ENCODE results near the gene CDKN2D.
A peak's percentile ranks its signal among the peaks of the same experiment; 100 is the strongest.
"Not testable (repeated sequence)": the region's sequence is repeated elsewhere in the genome, so short reads cannot be mapped to it uniquely, and the experiment has no call there.

The CDKN2D gene

GRCh38 chr19:10551006-10551405 is 17.8 kb downstream of the CDKN2D start:
- not testable (repeated sequence) for DNase-seq

DNA sequence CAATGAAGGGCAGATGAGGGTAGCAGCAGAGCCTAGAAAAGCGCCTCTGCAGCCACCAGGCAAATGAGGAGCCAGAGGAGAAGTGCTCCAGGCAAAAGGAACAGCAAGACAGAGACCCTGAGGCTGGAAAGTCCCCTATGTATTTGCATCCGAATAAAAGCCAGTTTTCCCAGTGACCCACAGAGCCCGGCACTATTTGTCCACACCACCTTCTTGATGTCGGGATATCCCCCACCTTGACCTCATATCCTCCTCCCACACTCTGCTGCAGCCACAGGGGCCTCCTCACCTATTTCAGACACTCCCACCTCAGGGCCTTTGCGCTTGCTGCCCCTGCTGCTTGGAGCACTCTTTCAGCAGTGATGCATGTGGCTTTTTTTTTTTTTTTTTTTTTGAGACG is 18.4 kb downstream of the CDKN2D start:
- DNase-seq = no peak

- no peak for DNase-seq
Observed at GRCh38 chr19:10549733-10550132, 19.0 kb downstream of the CDKN2D start.

DNA sequence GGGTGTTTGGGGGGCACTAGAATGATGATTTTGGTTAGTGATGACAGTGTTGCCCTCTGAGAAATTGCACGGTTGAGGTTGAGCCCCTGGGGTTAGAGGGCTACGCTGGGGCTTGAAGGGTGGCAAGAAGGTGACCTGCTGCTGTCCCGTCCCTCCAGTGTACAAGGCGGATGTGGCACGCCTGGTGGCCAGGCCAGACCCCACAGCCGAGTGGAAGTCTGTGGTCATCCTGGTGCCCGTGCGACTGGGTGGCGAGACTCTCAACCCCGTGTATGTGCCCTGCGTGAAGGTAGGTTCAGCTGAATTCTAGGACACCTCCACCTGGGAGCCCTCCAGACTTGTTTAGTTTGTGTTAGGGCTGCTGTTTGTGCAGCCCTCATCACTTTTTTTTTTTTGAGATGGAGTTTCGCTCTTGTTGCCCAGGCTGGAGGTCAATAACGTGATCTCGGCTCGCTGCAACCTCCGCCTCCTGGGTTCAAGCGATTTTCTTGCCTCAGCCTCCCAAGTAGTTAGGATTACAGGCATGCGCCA is 20.0 kb downstream of the CDKN2D start:
- no peak for DNase-seq

DNA sequence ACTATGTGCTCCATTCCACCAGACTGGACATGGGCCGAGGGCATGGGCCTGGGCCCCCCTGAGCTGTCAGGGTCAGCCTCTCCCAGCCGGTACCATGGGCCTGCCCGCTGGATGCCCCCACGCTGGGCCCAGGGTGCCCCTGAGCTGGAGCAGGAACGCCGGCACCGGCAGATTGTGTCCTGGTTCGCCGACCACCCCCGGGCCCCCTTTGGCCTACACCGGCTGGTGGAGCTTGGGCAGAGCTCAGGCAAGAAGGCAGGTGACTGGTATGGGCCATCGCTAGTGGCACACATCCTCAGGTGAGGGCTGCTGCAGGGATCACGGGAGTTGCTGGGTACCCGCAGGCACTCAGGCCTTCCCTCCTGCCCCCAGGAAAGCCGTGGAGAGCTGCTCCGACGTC is 22.0 kb downstream of the CDKN2D start:
- no peak for DNase-seq

DNA sequence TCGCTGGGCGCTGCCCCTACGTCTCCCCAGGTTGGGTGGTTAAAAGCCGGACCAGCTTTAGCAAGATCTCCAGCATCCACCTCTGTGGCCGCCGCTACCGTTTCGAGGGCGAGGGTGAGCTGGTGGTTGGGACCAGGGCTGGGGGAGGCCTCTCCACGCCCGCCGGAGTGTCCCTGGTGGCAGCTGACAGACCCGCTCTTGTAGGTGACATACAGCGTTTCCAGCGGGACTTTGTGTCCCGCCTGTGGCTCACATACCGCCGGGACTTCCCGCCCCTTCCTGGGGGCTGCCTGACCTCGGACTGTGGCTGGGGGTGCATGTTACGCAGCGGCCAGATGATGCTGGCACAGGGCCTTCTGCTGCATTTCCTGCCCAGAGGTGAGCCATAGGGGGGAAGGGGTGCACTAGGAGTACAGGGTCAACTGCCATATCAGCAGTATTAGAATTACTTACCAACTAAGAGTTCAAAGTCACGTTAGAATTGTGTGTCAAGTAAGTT is 24.0 kb downstream of the CDKN2D start:
- no peak for DNase-seq

DNA sequence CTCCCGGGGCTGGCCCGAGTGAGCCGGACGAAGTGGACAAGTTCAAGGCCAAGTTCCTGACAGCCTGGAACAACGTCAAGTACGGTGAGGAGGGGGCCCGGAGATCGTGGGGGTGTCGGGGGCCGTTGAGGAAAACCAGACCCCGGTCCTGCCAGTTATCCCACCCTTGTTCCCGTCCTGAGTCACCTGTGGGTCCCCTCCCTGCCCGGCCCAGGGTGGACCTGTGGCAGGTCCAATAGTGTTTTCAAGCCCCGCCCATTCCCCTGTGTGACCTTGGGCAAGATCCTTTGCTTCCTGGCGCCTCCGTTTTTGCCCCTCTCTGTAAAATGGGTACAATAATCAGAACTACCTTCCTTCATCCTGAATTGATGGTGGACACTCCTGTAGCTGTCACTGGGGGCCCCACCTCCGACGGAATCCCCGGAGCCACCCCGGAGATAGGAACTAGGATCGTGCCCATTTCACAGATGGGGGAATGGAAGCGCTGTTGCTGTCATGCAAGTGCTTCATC is 24.5 kb downstream of the CDKN2D start:
- DNase-seq = peak; percentile 8

DNA sequence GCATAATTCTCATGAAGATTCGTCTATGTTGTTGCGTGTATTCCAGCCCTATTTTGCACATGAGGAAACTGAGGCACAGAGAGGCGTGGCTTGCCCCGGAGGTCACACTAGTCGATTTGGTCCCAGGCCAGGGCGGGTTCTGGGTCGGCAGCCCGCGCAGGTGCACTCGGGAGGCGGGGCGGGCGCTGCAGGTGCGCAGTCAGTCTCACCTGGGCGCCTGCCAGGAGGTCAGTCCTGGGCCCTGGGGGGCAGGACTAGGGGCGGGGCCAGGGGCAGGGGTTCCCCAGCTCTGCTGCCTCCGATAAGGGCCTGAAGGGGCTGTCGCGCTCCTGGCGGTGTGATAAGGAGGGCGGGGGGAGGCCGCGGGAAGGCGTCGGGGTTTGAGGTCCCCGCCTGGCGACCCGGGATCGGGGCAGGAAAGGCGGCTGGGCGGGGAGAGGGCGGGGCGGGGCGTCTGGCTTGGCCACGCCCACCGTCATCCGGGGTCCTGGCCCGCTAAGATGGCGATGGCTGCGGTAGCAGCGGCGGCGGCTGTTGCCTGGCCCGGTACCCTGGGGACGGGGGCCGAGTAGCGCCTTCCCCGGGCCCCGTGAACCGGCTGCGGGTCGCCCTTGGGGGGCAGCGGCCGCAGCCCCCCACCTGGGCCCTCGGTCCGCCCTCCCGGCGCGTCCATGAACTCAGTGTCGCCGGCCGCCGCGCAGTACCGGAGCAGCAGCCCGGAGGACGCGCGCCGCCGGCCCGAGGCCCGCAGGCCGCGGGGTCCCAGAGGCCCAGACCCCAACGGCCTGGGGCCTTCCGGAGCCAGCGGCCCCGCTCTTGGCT is 25.1 kb downstream of the CDKN2D start, which contains the start of gene ATG4D:
ATG4D (plus strand) TSS at position 485 of the 822 bp plus-strand sequence; CDS start at position 672, 187 bp downstream.
- peak; percentile 93 for DNase-seq

GRCh38 chr19:10543059-10543419 is 25.7 kb downstream of the CDKN2D start:
- DNase-seq = no peak

GRCh38 chr19:10539016-10539415 is 29.8 kb downstream of the CDKN2D start:
- not testable (repeated sequence) for DNase-seq

DNA sequence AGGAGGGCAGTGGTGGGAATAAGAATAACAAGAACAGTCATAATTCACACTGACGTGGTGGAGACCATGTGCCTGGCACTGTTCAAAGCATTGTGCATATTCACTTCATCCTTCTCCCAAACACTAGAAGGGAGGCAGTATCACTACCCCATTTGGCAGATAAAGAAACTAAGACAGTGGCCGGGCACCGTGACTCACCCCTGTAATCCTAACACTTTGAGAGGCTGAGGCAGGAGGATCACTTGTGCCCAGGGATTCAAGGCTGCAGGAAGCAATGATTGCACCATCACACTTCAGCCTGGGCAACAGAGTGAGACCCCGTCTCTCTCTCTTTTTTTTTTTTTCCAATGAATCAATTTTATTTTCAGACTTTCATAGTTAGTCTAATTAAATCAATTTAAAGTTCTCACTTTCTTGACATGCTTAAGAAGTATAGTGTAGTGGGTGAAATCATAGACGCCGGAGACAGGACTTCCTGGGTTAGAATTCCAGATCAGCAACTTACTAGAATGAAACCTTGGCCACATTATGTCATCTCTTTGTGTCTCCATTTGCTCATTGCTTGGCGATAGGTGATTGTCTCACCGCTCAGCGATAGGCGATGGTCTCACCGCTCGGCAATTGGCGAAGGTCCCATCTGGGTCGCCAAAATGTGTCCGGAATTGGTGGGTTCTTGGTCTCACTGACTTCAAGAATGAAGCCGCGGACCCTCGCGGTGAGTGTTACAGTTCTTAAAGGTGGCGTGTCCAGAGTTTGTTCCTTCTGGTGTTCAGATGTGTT is 30.4 kb downstream of the CDKN2D start:
- no peak for DNase-seq

DNA sequence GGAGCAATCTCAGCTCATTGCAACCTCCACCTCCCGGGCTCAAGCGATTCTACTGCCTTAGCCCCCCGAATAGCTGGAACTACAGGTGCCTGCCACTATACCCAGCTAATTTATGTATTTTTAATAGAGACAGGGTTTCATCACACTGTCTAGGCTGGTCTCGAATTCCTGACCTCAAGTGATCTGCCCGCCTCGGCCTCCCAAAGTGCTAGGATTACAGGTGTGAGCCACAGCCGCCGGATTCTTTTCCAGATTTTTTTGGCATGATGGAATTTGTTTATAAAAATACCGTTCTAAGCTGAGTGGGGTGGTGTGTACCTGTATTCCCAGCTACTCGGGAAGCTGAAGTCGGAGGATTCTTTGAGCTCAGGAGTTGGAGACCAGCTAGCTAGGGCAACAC is 31.1 kb downstream of the CDKN2D start:
- no peak for DNase-seq

DNA sequence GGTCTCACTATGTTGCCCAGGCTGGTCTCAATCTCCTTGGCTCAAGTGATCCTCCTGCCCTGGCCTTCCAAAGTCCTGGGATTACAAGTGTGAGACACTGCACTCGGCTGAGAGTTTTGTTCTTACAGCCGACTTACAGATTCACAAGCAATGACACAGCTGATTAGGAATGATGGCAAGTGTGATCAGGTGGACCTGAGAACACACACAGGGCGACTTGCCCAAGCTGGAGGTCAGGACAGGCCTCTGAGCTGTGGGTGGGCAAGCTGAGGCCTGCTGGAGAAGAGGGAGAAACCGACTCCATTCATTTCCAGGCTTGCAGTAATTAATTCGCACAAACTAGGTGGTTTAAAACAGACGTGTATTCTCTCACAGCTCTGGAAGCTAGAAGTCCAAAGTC is 33.2 kb downstream of the CDKN2D start:
- no peak for DNase-seq

DNA sequence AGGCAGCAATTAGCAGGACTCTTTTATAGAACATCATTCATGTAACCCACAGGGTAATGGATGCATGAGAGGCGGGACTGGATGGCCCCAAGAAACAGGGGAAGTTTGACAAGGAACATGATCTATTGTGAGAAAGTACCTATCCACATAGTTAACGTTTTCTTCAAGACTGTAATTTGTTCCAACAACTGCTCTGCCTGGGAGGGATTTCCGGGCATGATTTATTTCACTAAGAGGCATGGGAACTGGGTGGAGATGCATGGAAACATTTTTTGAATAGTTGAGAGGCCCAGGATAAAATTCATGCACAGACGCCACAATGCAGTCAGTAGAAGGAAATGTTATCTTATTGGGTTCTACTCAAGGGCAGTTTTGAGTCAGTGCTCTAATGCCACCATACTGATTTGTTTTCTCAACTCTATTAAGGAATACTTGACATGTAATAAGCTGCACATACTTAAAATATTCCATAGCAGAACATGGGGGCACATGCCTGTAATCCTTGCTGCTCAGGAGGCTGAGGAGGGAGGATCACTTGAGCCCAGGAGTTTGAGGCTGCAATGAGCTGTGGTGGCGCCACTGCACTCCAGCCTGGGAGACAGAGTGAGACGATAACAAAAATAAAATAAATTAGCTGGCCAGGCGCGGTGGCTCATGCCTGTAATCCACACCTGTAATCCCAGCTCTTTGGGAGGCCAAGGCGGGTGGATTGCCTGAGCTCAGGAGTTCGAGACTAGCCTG is 35.0 kb downstream of the CDKN2D start:
- DNase-seq = no peak

DNA sequence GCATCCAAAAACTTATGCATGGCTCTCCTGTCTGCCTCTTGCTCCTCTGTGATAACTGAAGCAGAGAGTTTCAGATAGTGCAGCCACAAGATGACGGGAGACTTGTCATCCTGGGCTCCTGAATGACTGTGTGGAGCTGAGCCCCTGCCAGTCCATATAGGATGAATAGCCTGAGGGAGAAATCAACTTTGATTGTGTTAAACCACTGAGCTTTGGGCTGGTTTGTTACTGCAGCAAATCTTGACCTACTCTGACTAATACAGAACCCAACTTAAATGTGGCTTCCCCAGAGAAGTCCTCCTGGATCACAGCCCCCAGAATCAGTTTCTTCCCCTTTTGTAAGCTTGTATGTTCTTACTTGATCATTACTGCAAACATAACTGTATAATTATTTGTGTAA is 36.3 kb downstream of the CDKN2D start:
- no peak for DNase-seq

DNA sequence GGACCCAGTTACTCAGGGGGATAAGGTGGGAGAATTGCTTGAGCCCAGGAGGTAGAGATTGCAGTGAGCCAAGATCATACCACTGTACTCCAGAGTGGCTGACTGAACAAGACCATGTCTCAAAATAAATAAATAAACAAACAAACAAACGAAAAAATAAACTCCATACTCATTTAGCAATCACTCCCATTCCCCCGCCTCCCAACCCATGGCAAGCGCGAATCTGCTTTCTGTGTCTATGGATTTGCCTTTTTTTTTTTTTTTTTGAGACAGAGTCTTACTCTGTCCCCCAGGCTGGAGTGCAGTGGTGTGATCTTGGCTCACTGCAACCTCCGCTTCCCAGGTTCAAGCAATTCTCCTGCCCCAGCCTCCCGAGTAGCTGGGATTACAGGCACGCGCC is 41.9 kb downstream of the CDKN2D start:
- DNase-seq = not testable (repeated sequence)

GRCh38 chr19:10525636-10526035 is 43.1 kb downstream of the CDKN2D start:
- DNase-seq = no peak

GRCh38 chr19:10523135-10523636 is 45.6 kb downstream of the CDKN2D start:
- DNase-seq = no peak

DNA sequence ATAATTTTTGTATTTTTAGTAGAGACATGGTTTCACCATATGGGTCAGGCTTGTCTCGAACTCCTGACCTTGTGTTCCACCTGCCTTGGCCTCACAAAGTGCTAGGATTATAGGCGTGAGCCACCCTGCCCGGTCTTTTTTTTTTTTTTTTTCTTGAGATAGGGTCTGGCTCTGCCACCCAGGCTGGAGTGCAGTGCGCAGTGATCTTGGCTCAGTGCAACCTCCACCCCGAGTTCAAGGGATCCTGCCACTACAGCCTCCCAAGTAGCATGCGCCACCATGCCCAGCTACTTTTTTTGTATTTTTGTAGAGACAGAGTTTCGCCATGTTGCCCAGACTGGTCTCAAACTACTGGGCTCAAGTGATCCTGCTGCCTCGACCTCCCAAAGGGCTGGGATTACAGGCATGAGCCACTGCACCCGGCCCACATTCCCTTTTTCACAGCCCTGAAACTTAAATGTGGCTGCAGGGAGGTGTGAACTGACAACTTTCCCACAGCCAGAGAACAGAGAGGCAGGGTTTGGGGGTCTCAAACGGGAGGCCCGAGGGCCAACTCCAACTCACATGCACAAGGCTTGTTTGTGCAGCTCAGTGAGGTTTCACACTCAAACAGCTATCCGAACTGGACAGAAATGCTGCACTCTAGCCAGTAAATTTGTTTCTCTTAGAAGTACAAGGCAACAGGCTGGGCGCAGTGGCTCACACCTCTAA is 47.2 kb downstream of the CDKN2D start:
- no peak for DNase-seq

DNA sequence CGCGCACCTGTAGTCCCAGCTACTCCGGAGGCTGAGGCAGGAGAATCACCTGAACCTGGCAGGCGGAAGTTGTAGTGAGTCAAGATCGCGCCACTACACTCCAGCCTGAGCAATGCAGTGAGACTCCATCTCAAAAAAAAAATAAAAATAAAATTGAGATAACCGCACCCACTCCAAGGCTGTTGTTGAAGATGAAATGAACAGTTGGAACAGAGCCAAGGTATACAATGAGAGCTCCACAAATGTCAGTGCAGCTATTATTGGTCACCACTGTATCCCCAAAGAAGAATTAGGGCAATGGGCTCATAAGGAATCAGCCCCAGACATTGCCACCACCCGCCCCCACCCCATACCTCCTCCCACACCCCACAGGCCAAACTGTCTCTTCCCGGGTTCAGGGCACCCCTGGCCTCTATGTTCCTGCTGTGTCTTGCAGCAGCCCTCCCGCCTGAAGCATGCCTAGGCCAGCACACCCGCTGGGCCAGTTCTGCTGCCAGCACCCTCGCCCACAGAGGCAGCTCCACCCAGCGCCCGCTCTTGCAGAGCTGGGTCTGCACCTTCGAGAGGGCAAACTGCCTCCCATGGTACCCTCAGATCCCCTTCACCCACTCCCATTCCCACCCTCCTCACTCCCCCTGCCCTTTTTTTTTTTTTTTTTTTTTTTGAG is 48.0 kb downstream of the CDKN2D start:
- DNase-seq = no peak

DNA sequence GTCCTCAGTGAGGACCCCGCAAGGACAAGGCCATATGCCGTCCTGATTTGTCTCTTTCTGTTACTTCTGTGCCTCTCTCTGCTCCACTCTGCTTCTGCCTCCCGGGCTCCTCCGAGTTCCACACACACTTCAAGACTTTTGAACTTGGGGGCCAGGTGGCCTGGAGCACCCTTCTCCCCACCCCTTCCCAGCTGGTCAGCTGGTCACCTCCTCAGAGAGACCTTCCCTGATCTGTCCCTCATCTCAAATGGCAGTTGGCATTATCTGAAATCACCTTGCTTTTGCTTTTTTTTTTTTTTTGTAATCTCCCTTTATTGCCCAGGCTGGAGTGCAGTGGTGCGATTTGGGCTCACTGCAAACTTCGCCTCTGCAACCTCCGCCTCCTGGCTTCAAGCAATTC is 49.4 kb downstream of the CDKN2D start:
- no peak for DNase-seq

All from DMS79 treated with DMSO at 0.1 percent for 48 hours (cell line).